GM19372 (cell line): ENCODE measurements around the gene HBE1.
"Not testable (repeated sequence)": the region's sequence is repeated elsewhere in the genome, so short reads cannot be mapped to it uniquely, and the experiment has no call there.

Experiments used
- ATAC-seq: cut with Tn5 transposase; IDR thresholded peaks from one replicate; pipeline ENCODE4 v1.9.1; 2021; ENCODE audit warnings: mild to moderate bottlenecking, low read depth, moderate library complexity; ENCODE audit not compliant: unreplicated experiment

Gene HBE1

DNA sequence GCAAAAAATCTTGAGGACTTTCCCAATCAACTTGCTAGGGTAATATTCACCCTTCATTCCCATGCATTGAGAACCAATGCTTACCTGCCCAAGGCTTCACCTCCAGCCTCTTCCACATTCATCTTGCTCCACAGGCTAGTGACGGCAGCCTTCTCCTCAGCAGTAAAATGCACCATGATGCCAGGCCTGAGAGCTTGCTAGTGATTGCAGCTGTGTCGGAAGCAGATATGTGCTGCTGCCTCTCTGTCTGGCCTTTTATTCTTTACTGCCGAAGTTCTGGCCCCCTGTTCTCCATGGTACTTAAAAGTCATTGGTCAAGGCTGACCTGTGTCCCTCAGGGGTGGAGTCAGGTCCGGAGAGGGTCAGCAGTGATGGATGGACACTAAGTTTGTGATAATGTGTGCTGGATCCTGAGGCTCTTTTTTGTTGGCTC, at the start of gene HBE1:
Gene HBE1, minus strand, starts transcription at position 231 of the 433 bp plus-strand sequence. Its CDS starts 55 bp downstream, at position 176.
- no peak for ATAC-seq

DNA sequence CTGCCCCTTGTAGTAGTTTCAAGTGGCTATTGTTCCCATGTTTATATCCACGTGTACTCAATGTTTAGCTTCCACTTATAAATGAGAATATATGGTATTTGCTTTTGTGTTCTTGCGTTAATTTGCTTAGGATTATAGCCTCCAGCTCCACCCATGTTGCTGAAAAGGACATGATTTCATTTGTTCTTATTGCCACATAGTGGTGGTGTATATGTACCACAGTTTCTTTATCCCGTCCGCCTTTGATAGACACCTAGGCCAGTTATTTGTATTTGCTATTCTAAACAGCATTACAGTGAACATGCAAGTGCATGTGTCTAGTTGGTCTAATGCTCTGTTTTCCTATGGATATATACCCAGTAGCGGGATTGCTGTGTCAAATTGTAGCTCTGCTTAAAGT, 47.5 kb upstream of the HBE1 start:
- no peak for ATAC-seq

DNA sequence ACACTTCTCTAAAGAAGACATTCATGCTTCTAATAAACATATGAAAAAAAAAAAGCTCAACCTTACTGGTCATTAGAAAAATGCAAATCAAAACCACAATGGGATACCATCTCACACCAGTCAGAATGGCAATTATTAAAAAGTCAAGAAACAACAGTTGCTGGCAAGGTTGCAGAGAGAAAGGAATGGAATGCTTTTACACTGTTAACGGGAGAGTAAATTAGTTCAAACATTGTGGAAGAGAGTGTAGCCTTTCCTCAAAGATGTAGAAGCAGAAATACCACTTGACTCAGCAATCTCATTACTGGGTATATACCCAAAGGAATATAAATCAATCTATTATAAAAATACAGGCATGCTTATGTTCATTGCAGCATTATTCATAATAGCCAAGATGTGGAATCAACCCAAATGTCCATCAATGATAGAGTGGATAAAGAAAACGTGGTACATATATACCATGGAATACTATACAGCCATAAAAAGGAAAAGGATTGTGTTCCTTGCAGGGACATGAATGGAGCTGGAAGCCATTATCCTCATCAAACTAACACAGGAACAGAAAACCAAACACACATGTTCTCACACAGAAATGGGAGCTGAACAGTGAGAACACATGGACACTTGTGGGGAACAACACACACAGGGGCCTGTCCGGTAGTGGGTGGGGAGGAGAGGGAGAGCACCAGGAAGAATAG, 43.7 kb upstream of the HBE1 start:
- not testable (repeated sequence) for ATAC-seq

DNA sequence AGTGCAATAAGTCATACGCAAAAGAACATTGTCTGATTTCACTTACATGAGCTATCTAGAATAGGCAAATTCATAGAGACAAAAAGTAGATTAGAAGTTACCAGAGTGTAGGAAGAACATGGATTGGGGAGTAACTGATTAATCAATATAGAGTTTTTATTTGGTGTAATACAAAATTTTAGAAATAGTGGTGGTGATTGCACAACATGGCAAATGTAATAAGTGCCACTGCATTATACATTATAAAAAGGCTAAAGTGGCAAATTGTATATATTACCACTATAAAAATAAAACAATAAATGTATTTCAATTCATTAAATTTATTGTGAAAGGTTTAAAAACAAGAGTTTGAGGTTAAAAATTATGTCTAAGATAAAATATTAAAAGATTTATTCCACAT, 40.7 kb upstream of the HBE1 start:
- ATAC-seq, result no peak

DNA sequence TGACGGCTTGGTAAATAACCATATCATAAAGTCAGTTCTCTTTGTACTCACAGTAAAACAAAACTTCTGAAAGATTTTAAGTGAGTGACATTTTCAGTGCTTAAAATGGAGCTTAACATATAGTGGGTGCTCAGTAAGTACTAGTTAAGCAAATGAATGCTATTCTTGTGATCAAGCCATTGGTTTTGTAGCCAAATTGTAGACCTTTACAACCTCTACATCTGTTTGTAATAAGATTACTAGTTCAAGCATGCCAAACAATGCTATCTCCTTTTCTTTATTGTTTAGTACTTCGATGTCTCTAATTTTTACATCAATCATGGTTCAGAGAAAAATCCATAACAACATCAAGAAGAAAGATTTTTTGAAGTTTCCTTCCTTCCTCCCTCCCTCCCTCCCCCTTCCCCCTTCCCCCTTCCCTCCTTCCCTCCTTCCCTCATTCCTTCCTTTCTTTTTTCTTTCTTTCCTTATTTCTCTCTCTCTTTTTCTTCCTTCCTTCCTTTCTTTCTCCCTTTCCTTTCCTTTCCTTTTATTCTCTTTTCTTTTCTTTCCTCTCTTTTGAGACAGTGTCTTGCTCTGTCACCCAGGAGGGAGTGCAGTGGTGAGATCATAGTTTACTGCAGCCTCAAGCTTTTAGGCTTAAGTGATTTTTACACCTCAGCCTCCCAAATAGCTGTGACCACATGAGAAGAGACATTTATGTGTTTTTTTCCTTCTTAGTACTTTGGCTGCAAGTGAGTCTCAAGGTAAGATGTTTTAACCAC, 37.7 kb upstream of the HBE1 start:
- no peak for ATAC-seq

DNA sequence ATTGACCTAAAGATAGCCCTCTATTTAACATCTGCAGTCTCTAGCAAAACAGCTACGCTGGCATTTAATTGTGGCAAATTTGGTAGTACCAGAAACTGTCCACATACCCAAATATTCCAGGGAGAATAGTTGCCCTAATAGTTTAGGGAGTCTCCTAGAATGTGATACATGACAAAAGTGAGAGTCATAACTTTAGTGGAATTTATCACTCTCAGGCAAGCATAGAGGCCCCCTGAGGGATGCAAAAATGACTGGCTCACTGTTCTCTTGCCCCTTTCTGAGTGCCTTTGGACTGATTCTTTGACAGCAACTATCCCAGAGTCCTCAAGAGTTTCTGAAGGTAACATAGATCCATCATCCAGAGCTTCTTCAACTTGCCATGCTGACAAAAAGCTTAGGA, 34.3 kb upstream of the HBE1 start:
- no peak for ATAC-seq

DNA sequence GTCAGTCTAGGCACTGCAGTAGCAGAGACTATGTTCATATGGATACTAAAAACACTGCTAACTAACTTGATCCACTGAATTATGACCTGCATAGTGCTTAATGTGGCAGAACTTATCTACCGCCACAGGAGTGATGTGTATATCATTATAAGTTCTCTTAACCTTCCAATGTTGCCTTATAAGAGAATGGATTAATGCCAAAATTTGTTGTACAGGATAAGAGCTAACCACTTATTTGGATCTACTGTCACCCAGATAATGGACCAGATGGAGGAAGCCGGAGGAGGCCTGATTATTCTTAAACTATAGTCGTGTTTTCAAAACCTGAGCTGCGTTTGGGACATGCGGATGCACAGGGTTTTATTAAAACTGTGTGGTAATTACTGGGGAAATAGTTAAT, 33.9 kb upstream of the HBE1 start:
- ATAC-seq, result no peak

DNA sequence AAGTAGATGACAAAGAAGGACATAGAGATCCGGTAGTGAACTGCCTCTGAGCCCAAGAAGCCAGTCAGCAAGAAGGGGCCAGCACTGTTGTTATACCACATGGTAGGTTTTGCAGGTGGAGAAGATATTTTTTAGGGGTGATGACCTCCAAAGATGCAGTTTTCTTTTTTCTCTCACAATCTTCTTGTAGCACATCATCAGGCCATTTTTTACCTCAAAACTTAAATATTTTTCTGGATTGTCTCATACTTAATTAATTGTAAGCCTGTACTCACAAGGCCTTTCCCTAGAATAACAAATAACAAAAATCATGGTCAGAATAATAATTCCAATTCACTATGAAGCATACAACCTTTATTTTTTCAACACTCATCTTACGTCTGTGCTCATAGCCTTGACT, 32.1 kb upstream of the HBE1 start, which contains the start of gene OR51B4:
Gene OR51B4, minus strand, starts transcription at position 101 of the 400 bp plus-strand sequence. Its CDS starts 0 bp downstream, at position 101.
- ATAC-seq, result no peak

DNA sequence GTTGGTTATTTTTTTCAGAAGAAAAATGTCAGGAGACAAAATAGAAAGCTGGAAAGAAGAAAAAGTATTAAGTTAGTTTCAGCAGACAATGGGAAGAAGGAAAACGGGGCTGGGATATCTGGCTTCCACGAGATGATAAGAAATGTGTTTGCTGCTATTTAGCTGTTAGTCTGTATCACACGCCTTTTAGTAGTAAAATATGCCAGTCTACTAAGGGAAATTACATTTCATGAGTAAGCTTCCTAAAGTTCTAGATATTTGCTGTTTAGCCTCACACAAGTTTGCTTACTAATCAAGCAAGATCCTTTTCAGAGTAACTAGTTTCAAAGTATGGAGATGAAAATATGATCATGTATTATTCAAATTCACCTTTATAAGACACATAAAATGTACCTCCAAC, 30.5 kb upstream of the HBE1 start:
- no peak for ATAC-seq

DNA sequence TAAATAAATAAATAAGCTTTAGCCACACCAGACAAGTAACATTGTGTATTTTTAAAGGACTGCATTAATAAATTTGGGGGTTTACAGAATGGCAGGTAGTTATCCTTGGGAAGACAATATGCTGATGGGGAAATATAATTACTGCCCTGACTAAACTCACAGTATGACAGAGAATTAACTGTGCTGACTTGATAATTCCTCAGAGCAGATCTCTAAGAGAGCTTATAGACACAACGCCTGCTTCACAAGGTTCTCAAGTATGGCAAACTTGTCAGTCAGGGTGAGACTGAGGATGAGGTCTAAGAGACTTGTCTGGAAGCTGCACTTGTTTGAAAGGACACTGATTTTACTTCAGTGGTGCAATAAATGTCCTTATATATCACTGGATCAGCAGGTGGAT, 28.7 kb upstream of the HBE1 start:
- no peak for ATAC-seq

DNA sequence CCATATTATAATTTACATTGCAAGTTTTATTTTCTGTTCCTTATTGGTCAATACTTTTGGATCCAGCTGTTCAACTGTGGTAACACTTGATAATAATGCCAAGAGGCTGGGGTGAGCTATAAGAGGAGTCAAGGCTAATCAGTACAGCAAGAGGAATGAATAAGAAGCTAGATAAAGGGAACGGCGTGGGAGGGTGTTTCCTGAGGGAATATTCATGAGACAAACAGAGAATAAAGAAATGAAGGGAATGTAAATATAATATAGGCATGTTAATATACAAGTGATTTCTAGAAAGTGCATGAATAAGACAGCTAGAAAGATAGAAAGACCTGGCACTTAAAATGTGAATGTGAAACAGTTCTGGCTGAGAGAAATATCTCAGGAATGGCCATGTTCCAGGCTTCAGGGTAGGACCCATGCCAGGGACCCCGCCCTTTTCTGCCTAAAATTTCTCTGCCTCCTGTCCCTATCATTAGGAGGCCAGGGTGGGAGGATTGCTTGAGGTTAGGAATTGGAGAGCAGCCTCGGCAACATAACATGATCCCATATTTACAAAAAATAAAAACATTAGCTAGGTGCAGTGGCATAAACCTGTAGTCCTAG, 28.1 kb upstream of the HBE1 start:
- no peak for ATAC-seq

DNA sequence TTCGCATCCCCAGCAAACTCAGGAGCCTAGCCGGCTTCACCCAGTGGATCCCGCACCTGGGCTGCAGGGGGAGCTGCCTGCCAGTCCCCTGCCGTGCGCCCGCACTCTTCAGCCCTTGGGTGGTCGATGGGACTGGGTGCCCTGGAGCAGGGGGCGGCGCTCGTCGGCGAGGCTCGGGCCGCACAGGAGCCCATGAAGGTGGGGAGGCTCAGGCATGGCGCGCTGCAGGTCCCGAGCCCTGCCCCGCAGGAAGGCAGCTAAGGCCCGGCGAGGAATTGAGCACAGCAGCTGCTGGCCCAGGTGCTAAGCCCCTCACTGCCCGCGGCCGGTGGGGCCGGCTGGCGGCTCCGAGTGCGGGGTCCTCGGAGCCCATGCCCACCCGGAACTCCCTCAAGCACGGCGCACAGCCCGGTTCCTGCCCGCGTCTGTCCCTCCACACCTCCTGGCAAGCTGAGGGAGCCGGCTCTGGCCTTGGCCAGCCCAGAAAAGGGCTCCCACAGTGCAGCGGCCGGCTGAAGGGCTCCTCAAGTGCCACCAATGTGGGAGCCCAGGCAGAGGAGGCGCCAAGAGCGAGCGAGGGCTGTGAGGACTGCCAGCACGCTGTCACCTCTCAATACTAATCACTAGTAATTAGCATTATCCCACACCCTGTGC, 24.7 kb upstream of the HBE1 start:
- not testable (repeated sequence) for ATAC-seq

DNA sequence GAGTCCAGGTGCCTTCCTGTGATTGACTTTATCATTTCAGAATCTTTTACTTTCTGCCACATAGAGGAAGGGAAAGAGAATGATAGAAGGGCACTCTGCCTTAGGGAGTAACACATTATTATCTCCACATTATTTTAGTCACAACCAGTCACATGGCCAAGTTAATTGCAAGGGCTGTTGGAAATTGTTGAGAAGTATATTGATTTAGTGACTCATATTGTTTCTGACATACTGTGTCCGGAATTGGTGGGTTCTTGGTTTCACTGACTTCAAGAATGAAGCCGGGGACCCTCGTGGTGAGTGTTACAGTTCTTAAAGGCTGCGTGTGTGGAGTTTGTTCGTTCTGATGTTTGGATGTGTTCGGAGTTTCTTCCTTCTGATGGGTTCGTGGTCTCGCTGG, 23.3 kb upstream of the HBE1 start:
- no peak for ATAC-seq

DNA sequence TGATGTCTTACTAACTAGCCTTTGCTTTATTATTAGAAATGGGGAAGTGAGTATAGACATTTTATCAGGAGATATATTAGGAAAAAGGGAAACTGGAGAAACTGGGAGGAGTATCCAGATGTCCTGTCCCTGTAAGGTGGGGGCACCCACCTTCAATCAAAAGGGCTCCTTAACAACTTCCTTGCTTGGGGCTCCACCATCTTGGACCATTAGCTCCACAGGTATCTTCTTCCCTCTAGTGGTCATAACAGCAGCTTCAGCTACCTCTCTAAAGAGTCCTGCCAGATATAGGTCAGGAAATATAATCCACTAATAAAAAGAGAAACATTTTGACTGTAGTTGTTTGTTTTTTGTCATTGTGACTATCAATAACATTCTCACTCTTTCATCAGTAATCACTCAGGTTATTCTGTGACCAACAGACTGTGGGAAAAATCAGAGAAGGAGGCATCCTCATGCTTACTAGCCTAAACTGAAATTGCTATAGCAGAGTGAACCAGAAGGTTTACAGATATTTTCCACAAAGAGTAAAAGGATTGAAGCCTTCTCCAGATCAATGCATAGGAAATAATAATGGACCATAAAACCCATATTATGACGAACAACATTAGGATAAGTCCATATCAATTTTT, 21.6 kb upstream of the HBE1 start:
- ATAC-seq, result peak; percentile 96

DNA sequence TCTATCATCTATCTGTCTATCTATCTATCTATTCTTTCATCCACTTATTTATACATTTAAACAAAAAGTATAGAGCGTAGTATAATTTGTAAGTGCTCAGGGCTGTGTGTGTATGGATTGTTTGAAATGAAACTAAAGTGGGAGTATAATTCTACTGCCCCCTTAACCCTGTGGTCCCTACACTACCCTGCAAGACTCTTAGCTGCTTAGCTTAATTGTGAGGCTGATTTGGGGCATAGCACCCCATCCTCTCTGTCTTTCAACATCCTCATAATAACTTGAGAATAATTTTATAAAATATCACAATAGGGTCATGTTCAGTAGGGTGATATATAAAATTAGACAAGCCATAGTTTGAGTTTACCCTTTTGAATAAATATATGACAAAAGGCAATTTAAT, 20.4 kb upstream of the HBE1 start:
- ATAC-seq, result no peak

DNA sequence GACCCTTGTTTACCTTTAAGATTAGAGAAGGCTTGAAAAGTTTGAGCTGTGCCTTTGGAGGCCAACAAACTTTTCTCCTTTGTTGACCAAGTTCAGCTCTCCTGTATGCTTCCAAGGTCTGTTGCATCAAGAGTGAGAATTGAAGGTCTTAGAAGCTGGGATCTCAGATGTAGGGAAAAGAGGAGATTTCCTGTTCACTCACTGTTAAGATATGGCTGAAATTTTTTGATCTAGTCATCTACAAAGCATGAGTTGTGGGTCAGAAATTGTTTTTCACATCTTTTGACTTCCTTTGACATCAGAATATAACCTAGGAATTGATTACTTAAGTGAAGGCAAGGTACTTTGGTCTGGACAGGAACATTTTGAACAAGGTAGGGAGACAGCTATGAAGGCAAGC, 20.0 kb upstream of the HBE1 start:
- ATAC-seq, result no peak

DNA sequence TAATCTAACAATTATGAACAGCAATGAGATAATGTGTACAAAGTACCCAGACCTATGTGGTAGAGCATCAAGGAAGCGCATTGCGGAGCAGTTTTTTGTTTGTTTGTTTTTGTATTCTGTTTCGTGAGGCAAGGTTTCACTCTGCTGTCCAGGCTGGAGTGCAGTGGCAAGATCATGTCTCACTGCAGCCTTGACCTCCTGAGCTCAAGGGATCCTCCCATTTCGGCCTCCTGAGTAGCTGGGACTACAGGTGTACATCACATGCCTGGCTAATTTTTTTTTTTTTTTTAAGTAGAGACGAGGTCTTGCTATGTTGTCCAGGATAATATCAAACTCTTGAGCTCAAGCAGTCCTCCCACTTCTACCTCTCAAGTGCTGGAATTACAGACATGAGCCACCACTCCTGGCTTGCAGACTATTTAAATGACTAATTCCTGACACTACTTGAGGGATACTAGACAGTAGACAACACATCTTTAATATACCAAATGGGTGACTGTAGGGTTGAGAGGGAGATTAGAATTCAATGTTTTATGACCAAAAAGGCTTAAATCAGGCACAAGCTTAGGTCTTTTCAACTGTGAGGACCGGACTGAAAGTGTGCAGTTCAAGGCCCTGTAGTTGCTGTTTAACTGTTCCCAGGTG, 19.3 kb upstream of the HBE1 start:
- no peak for ATAC-seq

DNA sequence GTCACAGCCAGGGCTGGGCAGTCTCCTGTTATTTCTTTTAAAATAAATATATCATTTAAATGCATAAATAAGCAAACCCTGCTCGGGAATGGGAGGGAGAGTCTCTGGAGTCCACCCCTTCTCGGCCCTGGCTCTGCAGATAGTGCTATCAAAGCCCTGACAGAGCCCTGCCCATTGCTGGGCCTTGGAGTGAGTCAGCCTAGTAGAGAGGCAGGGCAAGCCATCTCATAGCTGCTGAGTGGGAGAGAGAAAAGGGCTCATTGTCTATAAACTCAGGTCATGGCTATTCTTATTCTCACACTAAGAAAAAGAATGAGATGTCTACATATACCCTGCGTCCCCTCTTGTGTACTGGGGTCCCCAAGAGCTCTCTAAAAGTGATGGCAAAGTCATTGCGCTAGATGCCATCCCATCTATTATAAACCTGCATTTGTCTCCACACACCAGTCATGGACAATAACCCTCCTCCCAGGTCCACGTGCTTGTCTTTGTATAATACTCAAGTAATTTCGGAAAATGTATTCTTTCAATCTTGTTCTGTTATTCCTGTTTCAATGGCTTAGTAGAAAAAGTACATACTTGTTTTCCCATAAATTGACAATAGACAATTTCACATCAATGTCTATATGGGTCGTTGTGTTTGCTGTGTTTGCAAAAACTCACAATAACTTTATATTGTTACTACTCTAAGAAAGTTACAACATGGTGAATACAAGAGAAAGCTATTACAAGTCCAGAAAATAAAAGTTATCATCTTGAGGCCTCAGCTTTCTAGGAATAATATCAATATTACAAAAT, 18.6 kb upstream of the HBE1 start:
- no peak for ATAC-seq

DNA sequence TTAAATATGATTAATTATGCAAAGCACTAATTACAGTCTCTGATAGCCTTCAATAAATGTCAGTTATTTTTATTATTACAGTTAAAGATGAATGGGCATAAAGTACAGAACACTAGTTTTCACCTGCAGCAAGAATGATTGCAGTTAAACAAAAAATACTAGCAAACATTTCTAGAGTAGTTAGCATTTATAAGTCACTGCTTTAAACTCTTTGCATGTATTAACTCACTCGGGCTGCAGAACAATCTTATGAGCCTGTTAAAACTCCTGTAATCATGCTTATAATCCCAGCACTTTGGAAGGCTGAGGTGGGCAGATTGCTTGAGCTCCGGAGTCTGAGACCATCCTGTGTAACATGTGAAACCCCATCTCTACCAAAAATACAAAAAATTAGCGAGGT, 17.2 kb upstream of the HBE1 start:
- ATAC-seq, result no peak
